Panc1 (cell line): ENCODE measurements around the gene RPL12.

Source experiments
- CTCF ChIP-seq: fragments of 450-650 bp; IDR thresholded peaks from 2 replicates; pipeline ENCODE4 v1.5.1; 2017; ENCODE audit warnings: mild to moderate bottlenecking
- REST ChIP-seq, 2 experiments: IDR thresholded peaks; 2 replicates each; pipeline ENCODE4 v1.6.1; 2011 to 2012; ENCODE audit warnings: low read depth in 2 of 2, control low read depth in 1 of 2, low read length in 1 of 2, mild to moderate bottlenecking in 1 of 2, moderate library complexity in 1 of 2; ENCODE audit not compliant: insufficient read depth in 1 of 2
- SIN3A ChIP-seq: IDR thresholded peaks from 2 replicates; pipeline ENCODE4 v1.6.1; 2012; ENCODE audit warnings: low read depth, mild to moderate bottlenecking, low read length, moderate library complexity, borderline replicate concordance; ENCODE audit not compliant: insufficient read depth
- TCF7L2 ChIP-seq: IDR thresholded peaks from 2 replicates; pipeline ENCODE4 v1.6.1; 2011; ENCODE audit warnings: mild to moderate bottlenecking, low read depth, low read length, inconsistent platforms

- TF ChIP-seq CTCF, result no peak
- no peak for TF ChIP-seq REST (IDR thresholded peaks at IDR 0.05; ENCODE audit: insufficient read depth in 1 of 2, low read depth in 2 of 2, low read length in 1 of 2)
- no peak for TF ChIP-seq TCF7L2
- TF ChIP-seq SIN3A, result no peak
These were observed 49.2 kb upstream of the RPL12 start for GRCh38 chr9:127500399-127500798.
